ENCODE data around the gene C1QTNF4. TPM values are rescaled to one million over a fixed set of nuclear protein-coding genes. Genes with fewer than 3 reads are reported as not detected.

Gene C1QTNF4
- total RNA-seq, 2 donors from 2014 or later: 1.1 to 1.6 TPM

DNA sequence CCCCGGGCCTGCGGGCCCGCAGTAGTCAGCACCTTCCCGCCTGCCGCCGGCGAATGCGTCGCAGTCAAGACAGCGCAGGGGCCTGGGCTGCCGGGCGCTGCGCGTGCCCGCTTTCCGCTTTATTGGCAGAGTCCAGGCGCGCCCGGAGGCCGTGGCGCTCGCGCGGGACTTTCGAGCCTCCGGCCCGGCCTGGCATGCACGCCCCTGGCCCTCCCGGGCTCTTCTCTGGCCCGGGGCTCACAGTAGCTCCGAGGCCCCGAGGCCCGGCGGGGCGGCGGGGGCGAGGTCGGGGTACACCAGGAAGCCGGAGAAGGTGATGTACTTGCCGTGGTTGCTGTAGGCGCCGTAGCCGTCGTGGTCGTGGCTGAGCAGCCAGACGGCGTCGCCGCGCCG lies 4.6 kb downstream of the C1QTNF4 start:
- Mint-ChIP-seq H3K4me1 (peaks cover 6% of the 10 kb centered on the region), H3K27ac (no peak overlapping the region), H3K27me3 (peaks cover 21% of the 10 kb centered on the region), H3K4me3 (no peak overlapping the region), H3K36me3 (ENCODE audit: low read depth) (peaks cover 3% of the 10 kb centered on the region)
- ATAC-seq: no peak
- H3K9me3 ChIP-seq (ENCODE audit: control insufficient read depth, low read length, poor library complexity, severe bottlenecking): no peaks in the 10 kb centered on the region
- no peak for DNase-seq

DNA sequence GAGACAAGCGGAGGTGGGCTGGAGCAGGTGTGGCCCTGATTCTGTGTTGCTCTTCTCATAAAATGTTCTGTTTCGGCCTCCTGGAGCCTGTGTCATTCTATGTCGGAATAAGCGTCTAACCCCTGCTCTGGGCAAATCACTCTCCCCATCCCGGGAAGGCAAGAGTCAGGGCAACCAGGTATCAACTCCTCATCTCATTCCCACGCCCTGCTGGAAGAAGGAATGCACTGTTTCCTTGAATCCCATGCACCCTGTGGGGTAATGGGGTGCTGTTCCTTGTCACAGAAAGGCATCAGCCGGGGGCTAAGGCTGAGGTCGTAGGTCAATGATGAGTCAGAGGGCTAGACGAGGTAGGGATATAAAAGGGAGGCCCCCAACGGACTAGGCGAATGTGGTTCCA lies 5.1 kb downstream of the C1QTNF4 start:
- H3K9me3 ChIP-seq (ENCODE audit: control insufficient read depth, low read length, poor library complexity, severe bottlenecking): no peaks in the 10 kb centered on the region
- ATAC-seq (no peak), DNase-seq (no peak)
- no peak overlapping the region for H3K4me3 Mint-ChIP-seq
- H3K27me3 Mint-ChIP-seq: peaks cover 17% of the 10 kb centered on the region
- peaks cover 4% of the 10 kb centered on the region for H3K36me3 Mint-ChIP-seq (ENCODE audit: low read depth)
- H3K27ac Mint-ChIP-seq: no peak overlapping the region
- H3K4me1 Mint-ChIP-seq: peaks cover 3% of the 10 kb centered on the region

DNA sequence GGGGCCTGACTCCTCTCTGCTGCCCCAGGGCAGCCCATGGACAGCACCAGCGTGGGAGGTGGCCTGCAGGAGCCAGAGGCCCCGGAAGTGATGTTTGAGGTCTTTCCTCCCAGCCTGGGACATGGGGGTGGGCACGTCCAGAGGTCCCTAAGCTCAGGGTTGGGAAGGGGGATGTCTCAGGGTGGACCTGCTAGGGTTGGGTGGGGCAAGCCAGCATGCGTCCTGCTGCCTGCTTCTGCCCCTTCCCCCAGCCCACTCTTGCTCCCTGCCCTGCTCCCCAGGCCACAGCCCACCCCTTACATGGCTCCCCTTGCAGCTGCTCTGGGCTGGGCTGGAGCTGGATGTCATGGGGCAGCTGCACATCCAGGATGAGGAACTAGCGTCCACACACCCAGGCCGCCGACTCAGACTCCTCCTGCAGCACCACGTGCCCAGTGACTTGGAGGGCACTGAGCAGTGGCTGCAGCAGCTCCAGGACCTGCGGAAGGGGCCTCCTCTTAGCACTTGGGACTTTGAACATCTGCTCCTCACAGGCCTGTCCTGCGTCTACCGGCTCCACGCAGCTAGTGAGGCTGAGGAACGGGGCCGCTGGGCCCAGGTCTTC lies 6.4 kb downstream of the C1QTNF4 start:
- no peaks in the 10 kb centered on the region for H3K9me3 ChIP-seq (ENCODE audit: control insufficient read depth, low read length, poor library complexity, severe bottlenecking)
- peaks cover 6% of the 10 kb centered on the region for H3K4me1 Mint-ChIP-seq
- ATAC-seq (peak; percentile 23), DNase-seq (no peak)
- H3K27me3 Mint-ChIP-seq: peaks cover 6% of the 10 kb centered on the region
- peak overlapping the region; percentile 36 for H3K4me3 Mint-ChIP-seq
- H3K36me3 Mint-ChIP-seq (ENCODE audit: low read depth): peaks cover 10% of the 10 kb centered on the region
- H3K27ac Mint-ChIP-seq: no peak overlapping the region

DNA sequence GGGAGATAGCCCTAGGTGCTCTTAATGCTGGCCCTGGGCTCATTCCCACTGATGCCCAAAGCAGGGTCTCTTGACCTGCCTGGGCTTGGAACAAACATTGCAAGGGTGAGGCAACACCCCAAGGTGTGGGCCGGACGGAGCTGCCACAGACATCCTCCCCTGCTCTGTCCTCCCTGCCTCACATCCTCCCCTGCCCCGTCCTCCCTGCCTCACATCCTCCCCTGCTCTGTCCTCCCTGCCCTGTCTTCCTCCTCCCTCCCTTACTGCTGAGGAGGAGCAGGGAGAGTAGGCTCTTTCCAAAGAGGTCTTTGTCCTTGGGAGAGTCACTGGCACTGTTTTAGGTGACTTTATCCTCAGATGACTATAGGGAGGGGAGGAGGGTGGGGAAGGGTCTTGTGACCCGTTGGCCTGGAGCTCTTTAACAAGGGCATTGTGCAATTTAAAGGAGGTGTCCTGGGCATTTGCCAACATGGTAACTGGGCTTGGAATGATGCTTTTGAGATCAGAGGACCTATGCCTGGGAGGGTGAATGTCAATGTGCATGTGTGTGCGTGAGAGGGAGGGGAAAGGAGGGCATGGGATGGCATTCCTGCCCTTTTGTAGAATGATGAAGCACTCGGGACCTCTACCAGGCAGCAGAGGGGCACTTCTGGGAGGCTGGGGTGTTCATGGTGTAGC lies 7.0 kb downstream of the C1QTNF4 start:
- H3K4me1 Mint-ChIP-seq: peaks cover 6% of the 10 kb centered on the region
- no peaks in the 10 kb centered on the region for H3K27me3 Mint-ChIP-seq
- no peak overlapping the region for H3K4me3 Mint-ChIP-seq
- H3K9me3 ChIP-seq (ENCODE audit: control insufficient read depth, low read length, poor library complexity, severe bottlenecking): no peaks in the 10 kb centered on the region
- ATAC-seq (no peak), DNase-seq (no peak)
- peaks cover 10% of the 10 kb centered on the region for H3K36me3 Mint-ChIP-seq (ENCODE audit: low read depth)
- H3K27ac Mint-ChIP-seq: no peak overlapping the region

DNA sequence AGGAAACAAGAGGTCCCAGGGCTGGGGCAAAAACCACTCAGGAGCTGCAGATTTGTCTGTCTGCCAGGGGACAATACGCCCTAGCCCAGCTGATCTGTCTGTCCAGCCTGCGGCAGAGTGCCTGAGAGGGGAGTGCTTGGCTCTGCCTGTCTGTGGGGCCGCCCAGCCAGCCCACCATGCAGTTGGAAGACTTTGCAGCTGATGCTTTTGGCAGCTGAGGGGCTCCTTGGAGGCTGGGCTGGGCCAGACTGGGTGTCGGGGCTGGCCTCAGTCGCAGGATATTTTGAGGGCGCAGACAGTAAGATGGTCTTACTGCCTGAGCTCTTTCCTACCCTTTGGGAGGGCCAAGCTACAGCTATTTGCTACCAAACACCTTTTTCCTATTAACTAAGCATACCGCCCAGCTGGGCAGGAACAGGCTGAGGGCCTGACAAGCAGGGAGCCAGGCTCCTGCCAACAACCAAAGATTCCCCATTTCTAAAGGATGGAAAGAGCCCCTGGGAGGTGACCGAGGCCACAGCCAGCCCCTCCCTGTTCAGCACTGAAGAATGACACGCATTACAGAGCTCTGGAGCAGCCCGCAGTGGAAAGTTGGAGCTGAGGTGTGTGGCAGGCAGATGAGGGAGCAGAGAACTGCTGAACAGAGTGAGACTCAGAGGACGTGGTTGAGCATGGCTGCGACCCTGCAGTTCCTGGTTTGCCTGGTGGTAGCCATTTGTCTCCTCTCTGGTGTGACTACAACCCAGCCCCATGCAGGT lies 7.9 kb downstream of the C1QTNF4 start, which contains the start of gene FAM180B:
Gene FAM180B, plus strand, starts transcription at position 581 of the 758 bp plus-strand sequence. Its CDS starts 91 bp downstream, at position 672.
- no peak within 1 kb of the TSS for H3K4me3 Mint-ChIP-seq
- DNase-seq (no peak), ATAC-seq (no peak)
- no peaks in the 10 kb centered on the region for H3K27me3 Mint-ChIP-seq
- no peaks in the 10 kb centered on the region for H3K9me3 ChIP-seq (ENCODE audit: control insufficient read depth, low read length, poor library complexity, severe bottlenecking)
- peak within 1 kb of the TSS; percentile 47 for H3K27ac Mint-ChIP-seq
- peaks cover 10% of the 10 kb centered on the region for H3K36me3 Mint-ChIP-seq (ENCODE audit: low read depth)
- H3K4me1 Mint-ChIP-seq: peaks cover 6% of the 10 kb centered on the region

DNA sequence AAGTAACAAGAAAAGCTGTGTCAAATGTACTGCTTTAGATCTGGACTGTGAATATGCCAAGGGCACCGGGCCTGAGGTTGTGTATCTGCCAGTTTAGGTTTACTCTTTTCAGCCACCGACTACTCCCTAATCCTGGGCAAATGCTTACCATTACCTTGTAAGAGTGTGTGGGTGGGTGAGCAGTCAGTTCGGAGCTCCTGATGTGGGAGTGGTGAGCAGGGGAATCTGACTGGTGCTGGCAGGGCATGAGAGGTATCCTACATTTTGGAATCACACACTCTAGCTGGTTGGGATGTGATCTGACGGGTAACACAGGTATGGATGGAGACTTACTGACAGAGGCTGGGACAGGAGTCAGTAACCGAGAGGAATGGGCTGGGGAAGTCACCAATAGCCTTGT lies 10.4 kb downstream of the C1QTNF4 start:
- no peaks in the 10 kb centered on the region for H3K9me3 ChIP-seq (ENCODE audit: control insufficient read depth, low read length, poor library complexity, severe bottlenecking)
- no peak overlapping the region for H3K4me3 Mint-ChIP-seq
- no peak for ATAC-seq
- peaks cover 16% of the 10 kb centered on the region for H3K4me1 Mint-ChIP-seq
- no peaks in the 10 kb centered on the region for H3K27me3 Mint-ChIP-seq
- peak overlapping the region; percentile 75 for H3K27ac Mint-ChIP-seq
- H3K36me3 Mint-ChIP-seq (ENCODE audit: low read depth): peaks cover 12% of the 10 kb centered on the region
- no peak for DNase-seq

DNA sequence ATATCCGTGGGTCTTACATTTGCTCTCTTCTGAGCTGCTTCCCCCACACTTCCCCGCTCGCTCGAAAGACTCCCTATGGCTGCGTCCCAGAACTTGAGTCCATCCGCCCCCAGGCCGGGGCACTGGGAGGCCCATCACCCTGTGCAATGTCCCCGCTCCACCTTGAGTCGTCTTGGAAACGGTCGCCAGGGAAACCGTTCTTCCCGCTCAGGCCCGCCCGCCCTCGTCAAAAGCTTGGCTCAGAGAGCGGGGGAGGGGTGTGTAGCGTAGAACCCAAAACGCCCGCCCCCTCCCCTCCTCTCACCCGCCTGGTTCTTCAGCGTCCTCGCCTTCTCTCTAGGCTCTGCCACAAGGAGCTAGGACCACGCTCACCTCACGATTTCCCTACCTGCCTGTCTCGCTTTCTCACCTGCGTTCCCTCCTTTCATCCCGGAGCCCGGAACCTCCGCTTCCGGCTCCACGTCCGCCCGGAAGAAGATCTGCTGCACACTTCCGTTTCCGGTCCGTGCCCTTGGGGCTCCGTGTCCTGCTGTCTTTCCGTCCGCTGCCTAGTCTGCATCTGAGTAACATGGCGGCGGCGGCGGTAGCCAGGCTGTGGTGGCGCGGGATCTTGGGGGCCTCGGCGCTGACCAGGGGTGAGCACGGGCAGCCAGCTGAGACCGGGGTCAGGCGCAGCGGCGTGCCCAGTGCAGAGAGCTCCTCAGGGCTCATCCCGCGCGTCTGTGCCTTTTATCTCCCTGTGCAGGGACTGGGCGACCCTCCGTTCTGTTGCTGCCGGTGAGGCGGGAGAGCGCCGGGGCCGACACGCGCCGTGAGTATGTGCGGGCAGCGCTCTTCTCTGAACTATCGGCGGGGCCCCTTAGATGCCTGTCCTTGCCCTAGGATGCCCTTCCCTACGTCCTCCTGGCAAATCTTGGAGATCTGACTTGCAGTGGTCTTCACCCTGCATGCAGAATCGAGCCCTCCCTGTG lies 15.4 kb downstream of the C1QTNF4 start, which contains the start of the genes KBTBD4 and NDUFS3:
Gene KBTBD4, minus strand, starts transcription at position 447 of the 971 bp plus-strand sequence. Its CDS starts 19 bp downstream, at position 428.
Gene NDUFS3, plus strand, starts transcription at position 551 of the 971 bp plus-strand sequence. Its CDS starts 18 bp downstream, at position 569.
- Mint-ChIP-seq H3K4me1 (peaks cover 23% of the 10 kb centered on the region), H3K27me3 (no peaks in the 10 kb centered on the region), H3K4me3 (peak within 1 kb of the TSS; percentile 98), H3K27ac (peak within 1 kb of the TSS; percentile 97), H3K36me3 (ENCODE audit: low read depth) (peaks cover 8% of the 10 kb centered on the region)
- ATAC-seq: peak; percentile 95
- no peaks in the 10 kb centered on the region for H3K9me3 ChIP-seq (ENCODE audit: control insufficient read depth, low read length, poor library complexity, severe bottlenecking)
- peak; percentile 74 to 91 (median 82) for DNase-seq

DNA sequence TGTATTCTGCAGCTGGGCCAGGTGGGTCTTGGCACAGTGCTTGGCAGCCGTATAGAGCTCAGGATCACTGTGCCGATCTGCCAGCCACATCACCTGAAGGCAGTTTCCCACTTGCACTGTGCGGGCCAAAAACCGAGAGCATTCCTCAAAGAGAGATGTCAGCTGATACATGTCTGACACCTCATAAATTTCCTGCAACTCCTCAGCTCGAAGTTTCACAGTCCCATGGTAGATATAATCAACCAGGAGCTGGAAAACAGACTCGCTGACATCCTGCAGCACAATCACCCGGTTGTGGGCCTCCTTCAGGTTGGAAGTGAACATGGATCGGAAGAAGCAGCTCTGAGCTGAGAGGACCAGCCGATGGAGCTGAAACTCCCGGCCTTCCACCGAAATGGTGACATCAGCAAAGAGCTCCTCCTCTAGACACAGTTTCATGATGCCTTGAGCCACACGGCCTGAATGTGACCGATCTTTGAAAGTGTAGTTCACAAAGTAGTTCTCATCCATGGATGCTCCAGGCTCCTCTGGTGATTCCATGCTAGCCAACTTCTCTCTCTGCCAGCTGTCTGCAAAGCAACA lies 16.7 kb downstream of the C1QTNF4 start:
- H3K4me3 Mint-ChIP-seq: peak overlapping the region; percentile 98
- H3K27ac Mint-ChIP-seq: peak overlapping the region; percentile 97
- no peak for DNase-seq
- no peaks in the 10 kb centered on the region for H3K9me3 ChIP-seq (ENCODE audit: control insufficient read depth, low read length, poor library complexity, severe bottlenecking)
- peaks cover 5% of the 10 kb centered on the region for H3K36me3 Mint-ChIP-seq (ENCODE audit: low read depth)
- ATAC-seq: no peak
- H3K27me3 Mint-ChIP-seq: no peaks in the 10 kb centered on the region
- H3K4me1 Mint-ChIP-seq: peaks cover 28% of the 10 kb centered on the region

DNA sequence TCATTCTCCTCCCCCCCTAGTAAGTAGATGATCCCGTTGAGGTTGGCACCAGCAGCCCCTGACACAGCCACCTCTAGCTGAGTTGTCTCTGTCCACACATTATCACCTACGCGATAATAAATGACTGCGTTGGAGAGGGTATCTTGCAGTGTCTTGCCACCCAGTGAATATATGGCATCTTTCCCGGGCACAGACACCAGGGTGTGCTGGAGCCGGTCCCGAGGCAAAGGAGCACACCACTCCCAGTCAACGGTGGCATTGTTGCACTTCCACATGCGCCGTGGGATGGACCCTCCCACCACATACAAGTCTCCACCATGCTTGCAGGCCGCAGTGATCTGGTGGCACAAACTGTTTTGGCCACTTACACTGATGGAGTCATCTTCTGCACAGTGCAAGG lies 20.9 kb downstream of the C1QTNF4 start:
- DNase-seq: no peak
- H3K27me3 Mint-ChIP-seq: no peaks in the 10 kb centered on the region
- H3K9me3 ChIP-seq (ENCODE audit: control insufficient read depth, low read length, poor library complexity, severe bottlenecking): no peaks in the 10 kb centered on the region
- no peak overlapping the region for H3K4me3 Mint-ChIP-seq
- peaks cover 17% of the 10 kb centered on the region for H3K4me1 Mint-ChIP-seq
- ATAC-seq: no peak
- H3K36me3 Mint-ChIP-seq (ENCODE audit: low read depth): peaks cover 2% of the 10 kb centered on the region
- H3K27ac Mint-ChIP-seq: no peak overlapping the region

DNA sequence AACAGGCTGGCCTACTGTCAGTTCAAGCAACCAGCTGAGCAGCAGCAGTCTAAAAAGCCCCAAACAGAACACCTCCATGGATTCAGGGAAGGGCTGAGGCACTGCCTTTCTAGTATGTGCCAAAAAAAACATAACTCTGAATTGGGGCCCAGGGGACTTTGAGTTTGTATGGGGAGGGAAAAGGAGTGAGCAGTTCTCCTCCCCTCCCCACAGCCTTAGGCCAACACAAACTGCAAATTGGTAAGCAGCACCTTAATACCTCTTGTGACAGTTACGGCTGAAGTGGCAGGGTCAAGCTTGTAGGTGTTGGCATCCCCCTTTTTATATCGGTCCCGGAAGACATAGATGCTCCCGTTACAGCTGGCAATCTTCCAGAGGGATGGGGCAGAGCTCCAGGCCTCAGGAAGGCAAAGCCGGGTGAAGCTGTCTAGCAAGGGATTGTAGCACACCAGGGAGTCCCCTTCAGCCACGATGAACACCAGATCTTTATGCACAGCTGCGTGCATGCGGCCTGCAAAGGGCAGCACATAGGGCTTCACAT lies 21.4 kb downstream of the C1QTNF4 start:
- Mint-ChIP-seq H3K27ac (no peak overlapping the region), H3K36me3 (ENCODE audit: low read depth) (peaks cover 2% of the 10 kb centered on the region), H3K4me1 (peaks cover 16% of the 10 kb centered on the region), H3K4me3 (no peak overlapping the region), H3K27me3 (no peaks in the 10 kb centered on the region)
- no peak for ATAC-seq
- DNase-seq: no peak
- no peaks in the 10 kb centered on the region for H3K9me3 ChIP-seq (ENCODE audit: control insufficient read depth, low read length, poor library complexity, severe bottlenecking)

DNA sequence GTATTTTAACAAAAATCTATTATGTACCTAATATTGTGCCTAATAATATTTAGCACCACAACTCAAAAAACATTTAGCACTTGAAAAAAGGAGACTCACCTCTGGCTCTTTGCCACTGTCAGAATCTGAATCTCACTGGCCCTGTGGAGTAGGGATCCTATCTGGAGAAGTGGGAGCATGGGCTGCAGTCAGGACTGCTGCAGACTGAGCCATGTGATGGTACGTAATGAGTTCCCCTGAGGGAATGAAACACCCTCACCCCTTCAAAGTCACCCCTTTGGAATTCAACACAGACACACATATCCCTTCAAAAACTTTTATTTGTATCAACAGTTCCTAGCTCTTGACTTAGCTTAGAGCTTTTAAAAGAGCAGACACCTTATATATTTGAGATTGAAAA lies 22.3 kb downstream of the C1QTNF4 start:
- H3K27me3 Mint-ChIP-seq: no peaks in the 10 kb centered on the region
- DNase-seq (no peak), ATAC-seq (no peak)
- H3K9me3 ChIP-seq (ENCODE audit: control insufficient read depth, low read length, poor library complexity, severe bottlenecking): no peaks in the 10 kb centered on the region
- H3K36me3 Mint-ChIP-seq (ENCODE audit: low read depth): peaks cover 2% of the 10 kb centered on the region
- no peak overlapping the region for H3K4me3 Mint-ChIP-seq
- no peak overlapping the region for H3K27ac Mint-ChIP-seq
- H3K4me1 Mint-ChIP-seq: peaks cover 10% of the 10 kb centered on the region

DNA sequence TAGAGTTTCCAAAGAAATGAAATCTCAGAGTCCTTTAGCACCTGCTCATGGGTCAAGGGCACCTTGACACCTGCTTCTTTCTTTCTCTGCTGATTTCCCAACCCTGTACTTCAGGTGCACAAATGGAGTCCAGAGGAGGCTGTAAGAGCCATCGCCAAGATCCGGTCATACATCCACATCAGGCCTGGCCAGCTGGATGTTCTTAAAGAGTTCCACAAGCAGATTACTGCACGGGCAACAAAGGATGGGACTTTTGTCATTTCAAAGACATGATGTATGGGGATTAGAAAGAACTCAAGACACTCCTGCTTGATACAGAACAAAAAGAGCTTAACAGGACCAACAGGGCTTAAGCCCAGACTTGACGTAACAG lies 22.9 kb downstream of the C1QTNF4 start:
- Mint-ChIP-seq H3K4me3 (no peak overlapping the region), H3K36me3 (ENCODE audit: low read depth) (peaks cover 2% of the 10 kb centered on the region), H3K4me1 (peaks cover 14% of the 10 kb centered on the region), H3K27ac (no peak overlapping the region), H3K27me3 (no peaks in the 10 kb centered on the region)
- ATAC-seq: no peak
- DNase-seq: no peak
- no peaks in the 10 kb centered on the region for H3K9me3 ChIP-seq (ENCODE audit: control insufficient read depth, low read length, poor library complexity, severe bottlenecking)

Measured in T-helper 17 cell (primary cell).